ENCODE results near the gene SMTN.

The SMTN gene

DNA sequence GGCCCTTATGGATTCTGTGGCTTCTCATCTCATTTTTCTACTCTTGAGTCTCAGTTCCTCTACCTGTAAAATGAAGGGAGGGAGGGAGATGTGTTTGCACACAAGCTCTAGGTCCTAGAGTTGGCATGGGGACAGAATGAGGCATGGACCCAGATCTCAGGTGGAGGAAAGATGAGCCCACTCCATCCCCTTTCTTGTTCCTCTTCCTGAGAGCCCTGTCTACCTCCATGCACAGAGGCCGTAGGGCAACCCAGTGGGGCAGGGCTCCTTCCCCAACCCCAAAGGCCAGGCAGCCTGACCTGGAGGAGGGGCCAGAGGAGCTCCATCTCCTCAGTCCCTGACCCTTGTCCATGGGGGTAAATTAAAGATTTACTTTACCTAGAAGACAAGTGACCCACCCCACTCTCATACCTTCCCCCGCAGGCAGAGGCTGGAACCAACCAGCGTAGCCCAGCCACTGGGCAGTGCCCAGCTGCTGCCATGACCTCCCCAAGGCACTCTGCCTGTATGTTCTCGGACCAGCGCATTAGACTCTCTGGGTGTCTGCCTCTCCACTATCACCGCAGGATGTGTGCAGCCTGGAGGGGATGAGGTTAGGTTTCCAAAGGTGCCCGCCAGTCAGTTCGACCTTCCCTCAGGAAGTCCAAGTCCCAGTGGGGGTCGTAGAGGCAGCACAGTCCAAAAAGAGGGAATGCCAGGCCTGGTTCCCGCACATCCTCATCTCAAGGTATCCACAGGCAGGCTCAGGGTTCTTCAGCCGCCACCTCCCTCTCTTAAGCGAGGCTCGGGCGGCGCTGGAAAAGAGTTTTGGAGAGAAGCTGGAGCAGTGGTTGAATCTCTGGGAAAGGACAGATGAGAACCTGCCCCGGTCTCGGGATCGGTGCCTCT is 3.0 kb downstream of the SMTN start:
- H3K4me1 ChIP-seq (ENCODE audit: control insufficient read depth, insufficient read depth, low read length): peaks cover 85% of the 10 kb centered on the region
- peak overlapping the region; percentile 79 to 96 for H3K9ac ChIP-seq (ENCODE audit: low read length in 2 of 2)
- H3K4me3 ChIP-seq (ENCODE audit: low read length in 2 of 2): peak overlapping the region; percentile 92 to 96
- H3K27me3 ChIP-seq (ENCODE audit: control insufficient read depth in 1 of 2, insufficient read depth in 2 of 2, low read length in 2 of 2): no peaks in the 10 kb centered on the region
- peak overlapping the region; percentile 98 for H3K27ac ChIP-seq (ENCODE audit: low read length)
- H3K36me3 ChIP-seq (ENCODE audit: control insufficient read depth in 2 of 2, insufficient read depth in 2 of 2, low read length in 2 of 2): peaks cover 10 to 25% of the 10 kb centered on the region in 2 donors
- no peaks in the 10 kb centered on the region for H3K9me3 ChIP-seq (ENCODE audit: control insufficient read depth in 2 of 2, low read length in 2 of 2)

DNA sequence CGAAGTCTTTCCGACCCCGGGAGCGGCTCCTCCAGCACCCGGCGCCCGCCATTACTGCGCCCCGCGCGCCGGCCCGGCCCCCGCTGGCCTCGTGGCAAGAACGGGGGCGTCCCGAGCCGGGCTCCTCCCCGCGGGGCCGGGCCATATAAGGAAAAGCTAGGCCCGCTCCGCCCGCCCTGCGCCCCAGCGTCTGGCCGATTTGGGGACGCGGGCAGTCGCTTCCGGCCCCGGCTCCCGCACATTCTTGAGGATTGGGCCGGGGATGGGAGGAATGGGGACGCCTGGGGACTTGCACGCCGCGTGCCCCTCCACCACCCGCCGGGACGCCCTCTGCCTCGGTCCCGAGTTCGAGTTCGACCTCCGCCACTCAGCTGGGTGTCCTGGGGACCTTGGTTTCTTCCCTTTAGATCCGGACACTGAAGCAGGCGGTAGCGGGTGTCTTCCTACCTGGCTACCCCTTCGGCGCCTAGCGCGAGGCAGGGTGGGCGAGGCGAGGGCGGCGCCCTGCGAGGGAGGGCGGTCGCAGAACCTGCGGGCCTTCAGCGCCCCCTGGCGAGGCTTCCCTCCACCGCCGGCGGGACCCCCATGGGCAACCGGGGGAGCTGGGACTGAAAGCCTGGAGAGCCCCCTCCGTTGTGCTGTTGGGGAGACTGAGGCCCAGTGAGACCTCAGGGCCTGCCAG is 3.8 kb downstream of the SMTN start:
- Histone ChIP-seq H3K9ac (ENCODE audit: low read length in 2 of 2) (peak overlapping the region; percentile 87 to 96), H3K27me3 (ENCODE audit: control insufficient read depth in 1 of 2, insufficient read depth in 2 of 2, low read length in 2 of 2) (no peaks in the 10 kb centered on the region), H3K4me1 (ENCODE audit: control insufficient read depth, insufficient read depth, low read length) (peaks cover 91% of the 10 kb centered on the region), H3K4me3 (ENCODE audit: low read length in 2 of 2) (peak overlapping the region; percentile 92 to 96), H3K9me3 (ENCODE audit: control insufficient read depth in 2 of 2, low read length in 2 of 2) (no peaks in the 10 kb centered on the region), H3K27ac (ENCODE audit: low read length) (peak overlapping the region; percentile 98), H3K36me3 (ENCODE audit: control insufficient read depth in 2 of 2, insufficient read depth in 2 of 2, low read length in 2 of 2) (peaks cover 10 to 29% of the 10 kb centered on the region in 2 donors)

DNA sequence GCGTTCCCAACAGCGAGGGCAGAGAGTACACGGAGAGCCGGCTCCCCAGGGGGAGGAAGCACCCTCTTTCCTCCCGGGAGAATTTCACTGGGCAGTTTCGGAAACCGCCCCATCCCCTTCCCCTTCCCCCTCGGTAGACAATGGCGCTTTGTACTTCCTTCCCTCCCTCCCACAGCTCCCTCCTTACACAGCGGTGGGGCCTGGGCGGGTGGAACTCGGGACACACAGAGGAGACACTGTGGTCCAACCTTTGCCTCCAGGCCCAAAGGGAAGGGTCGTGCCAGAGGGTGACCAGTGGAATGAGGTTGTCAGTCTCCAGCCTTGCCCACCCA is 4.3 kb downstream of the SMTN start:
- H3K9me3 ChIP-seq (ENCODE audit: control insufficient read depth in 2 of 2, low read length in 2 of 2): no peaks in the 10 kb centered on the region
- H3K27me3 ChIP-seq (ENCODE audit: control insufficient read depth in 1 of 2, insufficient read depth in 2 of 2, low read length in 2 of 2): no peaks in the 10 kb centered on the region
- peak overlapping the region; percentile 87 to 96 for H3K9ac ChIP-seq (ENCODE audit: low read length in 2 of 2)
- H3K27ac ChIP-seq (ENCODE audit: low read length): peak overlapping the region; percentile 98
- H3K36me3 ChIP-seq (ENCODE audit: control insufficient read depth in 2 of 2, insufficient read depth in 2 of 2, low read length in 2 of 2): peaks cover 10 to 29% of the 10 kb centered on the region in 2 donors
- peak overlapping the region; percentile 9 to 96 for H3K4me3 ChIP-seq (ENCODE audit: low read length in 2 of 2)
- peaks cover 90% of the 10 kb centered on the region for H3K4me1 ChIP-seq (ENCODE audit: control insufficient read depth, insufficient read depth, low read length)

DNA sequence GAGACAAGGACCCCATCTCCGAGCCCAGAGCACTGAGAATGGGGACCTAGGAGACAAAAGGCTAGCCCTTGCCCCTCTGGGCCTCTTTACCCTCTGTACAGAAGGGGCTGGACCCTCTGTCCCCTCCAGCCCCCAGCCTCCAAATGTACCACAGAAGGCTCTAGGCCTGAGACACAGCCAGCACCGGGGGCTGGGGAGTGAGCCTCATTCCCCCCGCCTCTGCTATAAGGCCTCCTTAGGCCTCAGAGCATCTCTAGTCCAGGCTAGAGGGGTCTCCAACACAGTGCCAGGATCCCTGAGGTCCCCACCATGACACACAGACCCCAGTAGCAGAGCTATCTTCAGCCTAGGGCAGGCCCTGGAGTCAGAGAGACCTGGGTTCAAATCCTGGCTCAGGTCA is 4.8 kb downstream of the SMTN start:
- H3K4me1 ChIP-seq (ENCODE audit: control insufficient read depth, insufficient read depth, low read length): peaks cover 92% of the 10 kb centered on the region
- H3K9me3 ChIP-seq (ENCODE audit: control insufficient read depth in 2 of 2, low read length in 2 of 2): no peaks in the 10 kb centered on the region
- H3K27ac ChIP-seq (ENCODE audit: low read length): peak overlapping the region; percentile 98
- peak overlapping the region; percentile 87 to 96 for H3K9ac ChIP-seq (ENCODE audit: low read length in 2 of 2)
- H3K4me3 ChIP-seq (ENCODE audit: low read length in 2 of 2): peak overlapping the region; percentile 9 to 96
- no peaks in the 10 kb centered on the region for H3K27me3 ChIP-seq (ENCODE audit: control insufficient read depth in 1 of 2, insufficient read depth in 2 of 2, low read length in 2 of 2)
- H3K36me3 ChIP-seq (ENCODE audit: control insufficient read depth in 2 of 2, insufficient read depth in 2 of 2, low read length in 2 of 2): peaks cover 12 to 30% of the 10 kb centered on the region in 2 donors

DNA sequence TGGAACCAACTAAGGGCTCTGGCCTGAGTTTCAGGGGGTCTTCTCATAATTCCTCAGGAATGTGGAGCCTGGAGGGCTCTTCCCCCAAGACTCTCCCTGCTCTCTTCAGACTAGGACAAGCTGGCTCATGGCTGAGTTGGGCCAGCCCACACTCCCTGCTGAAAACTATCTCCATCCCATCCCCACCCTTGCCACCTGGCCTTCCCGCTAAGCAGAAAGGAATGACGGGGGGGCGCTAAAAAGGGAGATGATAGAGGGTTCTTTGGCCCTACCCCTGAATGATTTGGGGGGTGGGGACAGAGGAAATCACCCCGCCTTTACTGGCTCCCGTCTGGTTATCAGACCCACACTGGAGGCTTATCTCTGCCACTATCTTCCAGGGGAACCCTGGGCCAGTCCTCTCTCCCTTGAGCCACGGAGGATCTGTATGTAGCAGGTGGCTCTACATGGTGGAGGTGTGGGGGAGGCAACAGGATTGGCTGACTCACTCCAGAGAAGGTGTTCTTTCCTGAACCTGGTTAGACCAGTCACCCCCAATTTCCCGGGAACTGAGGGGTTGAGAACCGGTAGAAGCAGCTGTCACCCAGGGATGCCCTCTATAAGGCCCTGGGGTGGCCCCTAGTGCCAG is 5.7 kb downstream of the SMTN start:
- Histone ChIP-seq H3K9ac (ENCODE audit: low read length in 2 of 2) (peak overlapping the region; percentile 90 to 96), H3K9me3 (ENCODE audit: control insufficient read depth in 2 of 2, low read length in 2 of 2) (no peaks in the 10 kb centered on the region), H3K4me3 (ENCODE audit: low read length in 2 of 2) (peak overlapping the region in 1 of 2 donors; percentile 44), H3K36me3 (ENCODE audit: control insufficient read depth in 2 of 2, insufficient read depth in 2 of 2, low read length in 2 of 2) (peaks cover 18 to 37% of the 10 kb centered on the region in 2 donors), H3K4me1 (ENCODE audit: control insufficient read depth, insufficient read depth, low read length) (peaks cover 90% of the 10 kb centered on the region), H3K27me3 (ENCODE audit: control insufficient read depth in 1 of 2, insufficient read depth in 2 of 2, low read length in 2 of 2) (no peaks in the 10 kb centered on the region), H3K27ac (ENCODE audit: low read length) (peak overlapping the region; percentile 98)

DNA sequence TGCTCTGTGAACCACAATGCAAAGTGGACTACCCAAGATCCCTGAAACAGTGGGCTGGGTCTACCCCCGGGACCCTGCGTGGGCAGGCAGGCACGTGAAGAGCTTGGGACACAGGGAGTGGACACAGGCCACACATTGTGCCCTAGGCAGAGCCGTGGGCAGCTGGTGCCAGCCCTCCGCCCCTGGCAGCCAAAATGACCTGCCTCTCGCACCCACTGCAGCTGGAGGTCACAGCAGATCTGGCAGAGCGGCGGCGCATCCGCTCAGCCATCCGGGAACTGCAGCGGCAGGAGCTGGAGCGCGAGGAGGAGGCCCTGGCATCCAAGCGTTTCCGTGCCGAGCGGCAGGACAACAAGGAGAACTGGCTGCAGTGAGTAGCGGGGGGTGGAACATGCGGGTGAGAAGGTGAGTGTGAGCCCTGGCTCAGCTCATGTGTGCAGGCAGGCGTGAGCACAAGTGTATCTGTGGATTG is 6.7 kb downstream of the SMTN start:
- Histone ChIP-seq H3K4me1 (ENCODE audit: control insufficient read depth, insufficient read depth, low read length) (peaks cover 90% of the 10 kb centered on the region), H3K4me3 (ENCODE audit: low read length in 2 of 2) (peak overlapping the region; percentile 39 to 74), H3K27ac (ENCODE audit: low read length) (peak overlapping the region; percentile 98)

DNA sequence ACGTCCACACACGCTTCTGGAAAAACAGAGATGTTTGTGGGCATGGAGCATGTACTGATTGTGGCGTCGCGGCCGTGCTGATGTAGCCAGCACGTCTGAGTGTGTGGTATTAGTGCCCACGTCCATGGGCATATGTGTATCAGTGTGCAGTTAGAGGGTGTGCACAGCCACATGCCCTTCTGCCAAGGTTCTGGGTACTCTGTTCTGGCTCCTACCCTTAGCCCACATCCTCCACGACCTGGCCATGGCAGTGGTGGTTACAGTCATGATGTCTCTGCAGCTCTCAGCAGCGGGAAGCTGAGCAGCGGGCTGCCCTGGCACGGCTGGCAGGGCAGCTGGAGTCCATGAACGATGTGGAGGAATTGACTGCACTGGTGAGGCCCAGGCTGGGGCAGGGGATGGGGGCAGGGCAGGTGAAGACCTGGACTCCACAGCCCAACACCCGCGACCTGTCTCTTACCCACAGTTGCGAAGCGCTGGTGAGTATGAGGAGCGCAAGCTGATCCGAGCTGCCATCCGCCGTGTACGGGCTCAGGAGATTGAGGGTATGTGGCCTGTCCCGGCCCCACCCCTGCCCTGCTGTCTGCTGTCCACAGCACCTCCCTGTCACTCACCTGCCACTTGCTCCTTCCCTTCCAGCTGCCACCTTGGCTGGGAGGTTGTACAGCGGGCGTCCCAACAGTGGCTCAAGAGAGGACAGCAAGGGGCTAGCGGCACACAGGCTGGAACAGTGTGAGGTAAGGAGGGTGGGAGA is 7.3 kb downstream of the SMTN start:
- peak overlapping the region; percentile 75 to 90 for H3K9ac ChIP-seq (ENCODE audit: low read length in 2 of 2)
- no peaks in the 10 kb centered on the region for H3K27me3 ChIP-seq (ENCODE audit: control insufficient read depth in 1 of 2, insufficient read depth in 2 of 2, low read length in 2 of 2)
- H3K9me3 ChIP-seq (ENCODE audit: control insufficient read depth in 2 of 2, low read length in 2 of 2): no peaks in the 10 kb centered on the region
- H3K27ac ChIP-seq (ENCODE audit: low read length): peak overlapping the region; percentile 98
- H3K4me3 ChIP-seq (ENCODE audit: low read length in 2 of 2): peak overlapping the region; percentile 39 to 74
- H3K4me1 ChIP-seq (ENCODE audit: control insufficient read depth, insufficient read depth, low read length): peaks cover 86% of the 10 kb centered on the region
- H3K36me3 ChIP-seq (ENCODE audit: control insufficient read depth in 2 of 2, insufficient read depth in 2 of 2, low read length in 2 of 2): peaks cover 29 to 44% of the 10 kb centered on the region in 2 donors

More for the DNA sequence above, 6.7 kb downstream of the SMTN start:
- Histone ChIP-seq H3K9ac (ENCODE audit: low read length in 2 of 2) (peak overlapping the region; percentile 90 to 96), H3K27me3 (ENCODE audit: control insufficient read depth in 1 of 2, insufficient read depth in 2 of 2, low read length in 2 of 2) (no peaks in the 10 kb centered on the region), H3K9me3 (ENCODE audit: control insufficient read depth in 2 of 2, low read length in 2 of 2) (no peaks in the 10 kb centered on the region), H3K36me3 (ENCODE audit: control insufficient read depth in 2 of 2, insufficient read depth in 2 of 2, low read length in 2 of 2) (peaks cover 27 to 47% of the 10 kb centered on the region in 2 donors)

DNA sequence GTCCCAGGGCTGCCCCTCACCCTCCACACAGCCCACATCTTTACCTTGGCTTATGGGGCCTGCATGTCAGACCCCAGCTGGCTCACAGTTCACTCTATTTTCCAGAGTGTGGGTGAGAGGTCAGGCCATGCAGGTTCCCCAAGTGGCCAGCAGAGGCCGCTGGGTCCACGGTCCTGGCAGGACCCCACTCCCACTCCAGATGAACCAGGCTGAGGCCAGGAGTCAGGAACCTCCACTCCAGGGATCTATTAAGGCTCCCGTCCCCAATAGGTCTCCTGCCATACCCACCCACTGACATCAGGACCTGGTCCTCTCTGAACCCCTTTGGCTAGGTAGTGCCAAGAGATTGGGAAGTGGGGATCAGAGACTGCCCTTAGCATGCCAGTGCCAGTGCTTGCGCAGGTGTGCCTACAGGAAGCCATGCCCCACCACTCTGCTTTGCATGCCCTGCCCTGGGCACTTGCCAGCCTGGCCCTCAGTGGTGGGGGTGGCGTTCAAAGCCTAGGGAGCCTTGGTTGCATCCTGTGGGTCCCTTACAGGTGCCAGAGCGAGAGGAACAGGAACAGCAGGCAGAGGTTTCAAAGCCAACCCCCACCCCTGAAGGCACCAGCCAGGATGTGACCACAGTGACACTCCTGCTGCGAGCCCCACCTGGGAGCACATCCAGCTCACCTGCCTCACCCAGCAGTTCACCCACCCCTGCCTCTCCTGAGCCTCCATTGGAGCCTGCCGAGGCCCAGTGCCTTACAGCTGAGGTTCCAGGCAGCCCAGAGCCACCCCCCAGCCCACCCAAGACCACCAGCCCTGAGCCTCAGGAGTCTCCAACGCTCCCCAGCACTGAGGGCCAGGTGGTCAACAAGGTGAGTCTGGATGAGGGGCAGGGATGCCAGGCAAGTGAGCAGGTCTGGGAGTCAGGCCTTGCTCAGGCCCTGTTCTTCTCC is 8.3 kb downstream of the SMTN start:
- Histone ChIP-seq H3K4me1 (ENCODE audit: control insufficient read depth, insufficient read depth, low read length) (peaks cover 85% of the 10 kb centered on the region), H3K27ac (ENCODE audit: low read length) (peak overlapping the region; percentile 98), H3K4me3 (ENCODE audit: low read length in 2 of 2) (peak overlapping the region; percentile 39 to 74), H3K9me3 (ENCODE audit: control insufficient read depth in 2 of 2, low read length in 2 of 2) (no peaks in the 10 kb centered on the region), H3K9ac (ENCODE audit: low read length in 2 of 2) (peak overlapping the region; percentile 75 to 90), H3K36me3 (ENCODE audit: control insufficient read depth in 2 of 2, insufficient read depth in 2 of 2, low read length in 2 of 2) (peaks cover 29 to 43% of the 10 kb centered on the region in 2 donors), H3K27me3 (ENCODE audit: control insufficient read depth in 1 of 2, insufficient read depth in 2 of 2, low read length in 2 of 2) (no peaks in the 10 kb centered on the region)

DNA sequence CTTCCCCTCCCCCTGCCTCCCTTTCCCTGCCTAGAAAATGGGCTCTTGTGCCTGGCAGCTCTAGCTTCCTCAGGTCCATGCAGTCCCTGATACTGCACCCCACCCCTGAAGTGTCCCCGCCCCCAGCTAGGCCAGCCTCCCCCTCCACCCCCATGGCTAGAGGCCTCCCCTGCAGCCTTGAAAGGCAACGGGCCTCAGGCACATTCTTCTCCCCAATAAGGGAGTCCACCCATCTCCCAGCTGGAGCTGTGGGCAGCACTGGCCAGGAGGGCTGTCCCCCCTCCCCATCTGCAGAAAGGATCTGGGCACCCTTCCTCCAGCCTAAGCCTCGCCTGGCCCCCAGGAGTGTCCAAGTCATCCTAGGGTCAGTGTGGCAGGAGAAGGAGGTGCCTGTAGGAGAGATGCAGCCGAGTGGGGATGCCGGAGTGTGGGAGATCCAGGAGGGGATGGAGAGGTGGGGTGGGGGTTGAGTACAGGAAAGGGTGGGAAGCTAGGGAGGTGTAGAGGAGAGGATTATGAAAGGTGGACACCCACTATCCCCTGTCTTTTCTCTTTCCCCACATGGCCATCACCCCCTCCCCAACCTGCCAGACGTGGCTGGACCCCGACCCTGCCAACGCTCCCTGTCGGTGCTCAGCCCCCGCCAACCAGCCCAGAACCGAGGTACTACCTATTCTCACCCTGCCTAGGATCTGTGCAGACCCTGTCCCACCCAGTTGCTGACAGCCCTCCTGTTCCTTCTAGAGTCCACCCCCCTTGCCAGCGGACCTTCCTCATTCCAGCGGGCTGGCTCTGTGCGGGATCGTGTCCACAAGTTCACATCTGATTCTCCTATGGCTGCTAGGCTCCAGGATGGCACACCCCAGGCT is 9.3 kb downstream of the SMTN start:
- H3K4me1 ChIP-seq (ENCODE audit: control insufficient read depth, insufficient read depth, low read length): peaks cover 87% of the 10 kb centered on the region
- H3K9ac ChIP-seq (ENCODE audit: low read length in 2 of 2): peak overlapping the region; percentile 90 to 92
- no peaks in the 10 kb centered on the region for H3K27me3 ChIP-seq (ENCODE audit: control insufficient read depth in 1 of 2, insufficient read depth in 2 of 2, low read length in 2 of 2)
- H3K27ac ChIP-seq (ENCODE audit: low read length): peak overlapping the region; percentile 98
- peak overlapping the region; percentile 94 to 95 for H3K4me3 ChIP-seq (ENCODE audit: low read length in 2 of 2)
- H3K9me3 ChIP-seq (ENCODE audit: control insufficient read depth in 2 of 2, low read length in 2 of 2): no peaks in the 10 kb centered on the region
- peaks cover 39 to 52% of the 10 kb centered on the region in 2 donors for H3K36me3 ChIP-seq (ENCODE audit: control insufficient read depth in 2 of 2, insufficient read depth in 2 of 2, low read length in 2 of 2)

Data from stomach smooth muscle (tissue), 2 donors.